HepG2 (cell line): ENCODE results near the gene ZNF155. TPM values are rescaled to one million over a fixed set of nuclear protein-coding genes. Genes with fewer than 3 reads are reported as not detected.

Experiments used
- CC2D1A ChIP-seq: sonication (generic); formaldehyde crosslinking; IDR thresholded peaks from 2 replicates; pipeline ENCODE4 v1.8.1; 2023; ENCODE audit warnings: mild to moderate bottlenecking, missing genetic modification reagents
- CCAR2 ChIP-seq: fragments of 200-400 bp; formaldehyde crosslinking; optimal IDR thresholded peaks from 2 replicates; pipeline ENCODE3; 2018; ENCODE audit warnings: low read depth, mild to moderate bottlenecking, low read length, moderate library complexity
- CENPX ChIP-seq: sonication (generic); formaldehyde crosslinking; IDR thresholded peaks from 2 replicates; pipeline ENCODE4 v1.9.0; 2021; ENCODE audit warnings: mild to moderate bottlenecking, missing genetic modification reagents, moderate library complexity
- FOXJ3 ChIP-seq: sonication (generic); formaldehyde crosslinking; IDR thresholded peaks from 2 replicates; pipeline ENCODE4 v1.4.0; 2020; ENCODE audit warnings: missing genetic modification reagents, mild to moderate bottlenecking, borderline replicate concordance
- HBP1 ChIP-seq: IDR thresholded peaks from 2 replicates; pipeline ENCODE4 v1.6.1; 2016; ENCODE audit warnings: low read depth, control low read depth
- HNF1B ChIP-seq: sonication (generic); formaldehyde crosslinking; IDR thresholded peaks from 2 replicates; pipeline ENCODE4 v1.5.1; 2020; ENCODE audit warnings: mild to moderate bottlenecking, moderate library complexity, missing genetic modification reagents
- MAX ChIP-seq: IDR thresholded peaks from 2 replicates; pipeline ENCODE4 v1.6.1; 2012; ENCODE audit warnings: inconsistent platforms
- MTA1 ChIP-seq: sonication (generic); formaldehyde crosslinking; IDR thresholded peaks from 2 replicates; pipeline ENCODE4 v1.4.0; 2020; ENCODE audit warnings: missing genetic modification reagents, mild to moderate bottlenecking, borderline replicate concordance
- MYC ChIP-seq: sonication (generic); formaldehyde crosslinking; IDR thresholded peaks from 2 replicates; pipeline ENCODE4 v1.9.0; 2021; ENCODE audit warnings: missing genetic modification reagents, borderline replicate concordance
- MYPOP ChIP-seq: sonication (generic); formaldehyde crosslinking; IDR thresholded peaks from 2 replicates; pipeline ENCODE4 v1.8.1; 2023; ENCODE audit warnings: mild to moderate bottlenecking, moderate library complexity, missing genetic modification reagents
- PITX1 ChIP-seq: sonication (generic); formaldehyde crosslinking; IDR thresholded peaks from 2 replicates; pipeline ENCODE4 v1.5.1; 2020; ENCODE audit warnings: mild to moderate bottlenecking, missing genetic modification reagents
- SALL2 ChIP-seq: sonication (generic); formaldehyde crosslinking; IDR thresholded peaks from 2 replicates; pipeline ENCODE4 v1.8.1; 2023; ENCODE audit warnings: mild to moderate bottlenecking, missing genetic modification reagents, inconsistent platforms
- SIN3B ChIP-seq: fragments of 150-350 bp; IDR thresholded peaks from 2 replicates; pipeline ENCODE4 v1.6.1; 2014; ENCODE audit warnings: low read length
- ZBTB42 ChIP-seq: sonication (generic); formaldehyde crosslinking; IDR thresholded peaks from 2 replicates; pipeline ENCODE4 v1.5.0; 2020; ENCODE audit warnings: mild to moderate bottlenecking, missing genetic modification reagents
- ZNF138 ChIP-seq: sonication (generic); formaldehyde crosslinking; IDR thresholded peaks from 2 replicates; pipeline ENCODE4 v1.5.0; 2020; ENCODE audit warnings: mild to moderate bottlenecking, low read depth, missing genetic modification reagents
- ZNF207 ChIP-seq: fragments of 450-650 bp; IDR thresholded peaks from 2 replicates; pipeline ENCODE4 v1.6.1; 2016; ENCODE audit warnings: antibody characterized with exemption, borderline replicate concordance
- ZNF362 ChIP-seq: sonication (generic); formaldehyde crosslinking; IDR thresholded peaks from 2 replicates; pipeline ENCODE4 v1.4.0; 2020; ENCODE audit warnings: missing genetic modification reagents, mild to moderate bottlenecking, borderline replicate concordance
- ZNF800 ChIP-seq: sonication (generic); formaldehyde crosslinking; IDR thresholded peaks from 2 replicates; pipeline ENCODE4 v1.4.0; 2020; ENCODE audit warnings: missing genetic modification reagents
- ZNF878 ChIP-seq: sonication (generic); formaldehyde crosslinking; IDR thresholded peaks from 2 replicates; pipeline ENCODE4 v1.8.1; 2023; ENCODE audit warnings: mild to moderate bottlenecking, missing genetic modification reagents, moderate library complexity
- ZSCAN25 ChIP-seq: sonication (generic); formaldehyde crosslinking; IDR thresholded peaks from 2 replicates; pipeline ENCODE4 v1.8.0; 2022; ENCODE audit warnings: mild to moderate bottlenecking, missing genetic modification reagents
- polyA plus RNA-seq, 8 experiments: library from polyadenylated mRNA; depleted of rRNA in 3 of 8; stranded (reverse) in 7 of 8; unstranded in 1 of 8; fragments of >200 nt; fragmentation: Illumina TruSeq in 4 of 8; extraction: Trizol in 4 of 8; gene quantifications; 2 replicates each; pipeline versions ENCODE4 v1.2.1 to v1.2.3, GENCODE V29; 2011 to 2016; ENCODE audit warnings: low read depth in 4 of 8, missing spikeins in 1 of 8, mixed read lengths in 1 of 8; ENCODE audit not compliant: insufficient read depth in 1 of 8
- total RNA-seq, 5 experiments: library from RNA; depleted of rRNA; stranded (reverse); fragments of >200 nt; fragmentation: Illumina TruSeq; extraction: Trizol; gene quantifications; 2 replicates each; pipeline ENCODE4 v1.2.3, GENCODE V29; 2016; ENCODE audit warnings: low read depth in 1 of 5

ZNF155 gene
- total and polyA plus RNA-seq, 2 of the 13 experiments (the other 11 are each of a cell fraction or from before 2014, with no cell fraction given): 2.5 to 3.6 TPM

GRCh38 chr19:43934985-43935708 lies 48.8 kb upstream of the ZNF155 start, which contains the start of gene ZNF45 (continued):
- no peak for TF ChIP-seq CENPX (CRISPR knock-in tag)
- peak; percentile 38; the same call in 1 of the 2 replicates for TF ChIP-seq MYC
- TF ChIP-seq MTA1 (CRISPR knock-in tag): no peak
- no peak for TF ChIP-seq SIN3B
- peak; percentile 53; the same call in 1 of the 2 replicates for TF ChIP-seq MYPOP (CRISPR knock-in tag)
- TF ChIP-seq SALL2 (CRISPR knock-in tag): 0 out of 2 replicates have a peak, but pooled peaks have one; percentile 40
- no peak; the same call in 1 of the 2 replicates for TF ChIP-seq FOXJ3 (CRISPR knock-in tag)
- TF ChIP-seq ZNF800 (CRISPR knock-in tag): peak; percentile 71; the same call in 1 of the 2 replicates
- no peak for TF ChIP-seq ZSCAN25 (CRISPR knock-in tag)
- no peak for TF ChIP-seq HBP1 (CRISPR knock-in tag)
- no peak for TF ChIP-seq ZNF878 (CRISPR knock-in tag)
- TF ChIP-seq ZBTB42 (CRISPR knock-in tag): no peak
- TF ChIP-seq ZNF207: no peak
- TF ChIP-seq ZNF138 (CRISPR knock-in tag): 0 out of 2 replicates have a peak, but pooled peaks have one; percentile 53
- peak; percentile 48; the same call in 1 of the 2 replicates for TF ChIP-seq MAX
- peak; percentile 67; the same call in 1 of the 2 replicates for TF ChIP-seq PITX1 (CRISPR knock-in tag)
- 0 out of 2 replicates have a peak, but pooled peaks have one; percentile 31 for TF ChIP-seq HNF1B (CRISPR knock-in tag)
- TF ChIP-seq CC2D1A (CRISPR knock-in tag): peak; percentile 79; the same call in 1 of the 2 replicates
- no peak for TF ChIP-seq CCAR2
- TF ChIP-seq ZNF362 (CRISPR knock-in tag): no peak
